ENCODE results near the gene KCP. TPM values are rescaled to one million over a fixed set of nuclear protein-coding genes. Genes with fewer than 3 reads are reported as not detected.
A peak's percentile ranks its signal among the peaks of the same experiment; 100 is the strongest.

KCP gene
- total and polyA plus RNA-seq, 2 of the 13 experiments (the other 11 are each of a cell fraction or from before 2014, with no cell fraction given): 0.37 to 1.0 TPM

- peak; percentile 21 for ATAC-seq
These were observed 41.8 kb downstream of the KCP start for GRCh38 chr7:128868624-128869137.

More at GRCh38 chr7:128868624-128869137, 41.8 kb downstream of the KCP start:
- H3K4me2 ChIP-seq (ENCODE audit: low read depth, low read length): peak overlapping the region; percentile 83
- peaks cover 3 to 12% of the 10 kb centered on the region in 2 experiments; a peak in 4 of 5 replicates for H3K27me3 ChIP-seq (ENCODE audit: control insufficient read depth in 1 of 2, insufficient read depth in 2 of 2, low read length in 2 of 2)
- H3K4me1 ChIP-seq (ENCODE audit: insufficient read depth, low read length): peaks cover 37% of the 10 kb centered on the region
- H3K9me3 ChIP-seq (ENCODE audit: low read length): no peaks in the 10 kb centered on the region
- ChIA-PET POLR2A (no interaction called here), CTCF (ENCODE audit: low intra/inter-chr PET ratio, low total read pairs) (no interaction called here)
- peaks cover 0 to 5% of the 10 kb centered on the region in 2 experiments; a peak in 2 of 5 replicates for H3K36me3 ChIP-seq (replicated peaks in 1 of 2; ENCODE audit: control insufficient read depth in 1 of 2, insufficient read depth in 2 of 2, low read length in 2 of 2)
- H4K20me1 ChIP-seq (ENCODE audit: insufficient read depth, low read length): no peaks in the 10 kb centered on the region; the same call in 1 of the 2 replicates
- H3K4me3 ChIP-seq (replicated peaks in 1 of 3; ENCODE audit: insufficient read depth in 1 of 3, low read depth in 2 of 3, low read length in 3 of 3): peak overlapping the region; percentile 63 to 73 (median 68)
- peaks cover 2% of the 10 kb centered on the region for H3K79me2 ChIP-seq (ENCODE audit: insufficient read depth, low read length)
- peak overlapping the region; percentile 40; the same call in 1 of the 2 replicates for H3K9ac ChIP-seq (ENCODE audit: insufficient read depth, low read depth, low read length)
- intact Hi-C loops (cut with micrococcal nuclease; ENCODE audit: unreplicated experiment): loop anchor here (10.0 kb wide), 1 partner anchor 84 kb away; no protein-coding TSS in a partner anchor
- H2AFZ ChIP-seq (ENCODE audit: low read length): no peak overlapping the region
- no peak overlapping the region for H3K27ac ChIP-seq (ENCODE audit: extremely low read length, insufficient read depth, low read length)
- no TSS peak for BruUV-seq (replicated peaks)
- 3% methylated on average over 4 of the region's 13 CpGs for WGBS (ENCODE audit: low lambda C conversion rate)
- FAIRE-seq (no peak), DNase-seq (ENCODE audit: low spot score) (no peak)
- in situ Hi-C loops (cut with HindIII; ENCODE audit: extremely low pct_ligation_motif_present, low pct_unique_long_range_greater_than_20kb): no loop called here
- TF ChIP-seq FOXP4 (CRISPR knock-in tag; IDR thresholded peaks at IDR 0.05) (0 out of 2 replicates have a peak, but pooled peaks have one; percentile 0), ZNF891 (CRISPR knock-in tag; IDR thresholded peaks at IDR 0.05) (0 out of 2 replicates have a peak, but pooled peaks have one; percentile 18), ZNF264 (CRISPR knock-in tag; IDR thresholded peaks at IDR 0.05) (no peak), CBX1 (IDR thresholded peaks at IDR 0.05; ENCODE audit: low read depth) (no peak), ZFP41 (CRISPR knock-in tag; IDR thresholded peaks at IDR 0.05; ENCODE audit: borderline replicate concordance) (no peak), ZNF343 (CRISPR knock-in tag; IDR thresholded peaks at IDR 0.05) (0 out of 2 replicates have a peak, but pooled peaks have one; percentile 14), GFI1 (CRISPR knock-in tag; IDR thresholded peaks at IDR 0.05; ENCODE audit: borderline replicate concordance) (0 out of 2 replicates have a peak, but pooled peaks have one; percentile 4), RFXANK (CRISPR knock-in tag; IDR thresholded peaks at IDR 0.05) (no peak)
